H1 (cell line): ENCODE data around the gene DUOX1. TPM values are rescaled to one million over a fixed set of nuclear protein-coding genes. Genes with fewer than 3 reads are reported as not detected.

Experiments used
- CTCF ChIA-PET: fragments of 300-600 bp; sonication (Branson Sonifier 250); formaldehyde crosslinking; loops from one replicate; lab custom pipeline; 2021; ENCODE audit not compliant: partially characterized antibody; lab: Charles Lee
- POLR2A ChIA-PET: fragments of 300-600 bp; sonication (Branson Sonifier 250); formaldehyde crosslinking; loops from one replicate; lab custom pipeline; 2021; ENCODE audit warnings: inconsistent platforms; ENCODE audit not compliant: partially characterized antibody; lab: Charles Lee
- DNase-seq, 2 experiments: peaks; one replicate each; pipeline versions ENCODE4 v3.0.0 to v3.0.0-alpha.2; 2010 to 2022; ENCODE audit warnings: low spot score in 2 of 2, low read depth in 1 of 2, mixed read lengths in 1 of 2
- FAIRE-seq: peaks from 2 replicates; lab custom pipeline; 2011; peaks lifted over from hg19 to GRCh38; lab: Jason Lieb, UNC
- H2AFZ ChIP-seq: 2 replicates; pipeline ENCODE4 v1.8.1; 2012; ENCODE audit warnings: low read length, inconsistent platforms
- H2AK5ac ChIP-seq: 2 replicates; pipeline ENCODE4 v1.6.1; 2013; ENCODE audit warnings: low read depth, low read length
- H2BK120ac ChIP-seq: replicated peaks from 2 replicates; pipeline ENCODE3; 2013; ENCODE audit warnings: low read depth, low read length, inconsistent platforms
- H2BK12ac ChIP-seq: 2 replicates; pipeline ENCODE4 v1.6.1; 2013; ENCODE audit warnings: low read depth, low read length
- H2BK15ac ChIP-seq: 2 replicates; pipeline ENCODE4 v1.6.1; 2013; ENCODE audit warnings: low read length
- H2BK20ac ChIP-seq: 2 replicates; pipeline ENCODE4 v1.6.1; 2013; ENCODE audit warnings: low read length
- H2BK5ac ChIP-seq: 2 replicates; pipeline ENCODE4 v1.6.1; 2013; ENCODE audit warnings: low read depth, low read length
- H3K14ac ChIP-seq: 2 replicates; pipeline ENCODE4 v1.6.1; 2013; ENCODE audit warnings: inconsistent platforms; ENCODE audit not compliant: insufficient read length
- H3K18ac ChIP-seq: 2 replicates; pipeline ENCODE4 v1.6.1; 2013; ENCODE audit warnings: low read length; ENCODE audit errors: extremely low read depth
- H3K23ac ChIP-seq: 2 replicates; pipeline ENCODE4 v1.6.1; 2013; ENCODE audit warnings: inconsistent platforms; ENCODE audit not compliant: insufficient read length
- H3K23me2 ChIP-seq: 2 replicates; pipeline ENCODE4 v1.6.1; 2013; ENCODE audit warnings: low read depth, low read length
- H3K27ac ChIP-seq: 2 replicates; pipeline ENCODE4 v1.6.1; 2011; ENCODE audit warnings: low read depth, low read length, inconsistent platforms
- H3K27me3 ChIP-seq, 4 experiments: replicated peaks in 1 of 4; 1 replicate in 1 of 4; 2 replicates in 3 of 4; pipeline versions ENCODE4 v1.6.1 to v1.8.1; 2011 to 2013; ENCODE audit warnings: low read length in 3 of 4, mild to moderate bottlenecking in 3 of 4, inconsistent platforms in 2 of 4, mixed read lengths in 2 of 4, moderate library complexity in 1 of 4; ENCODE audit not compliant: control insufficient read depth in 3 of 4, insufficient read depth in 3 of 4; ENCODE audit errors: extremely low read depth in 1 of 4
- H3K36me3 ChIP-seq, 4 experiments: 2 replicates each; pipeline versions ENCODE4 v1.6.1 to v1.8.1; 2011 to 2013; ENCODE audit warnings: mild to moderate bottlenecking in 4 of 4, low read length in 3 of 4, moderate library complexity in 2 of 4, control low read depth in 1 of 4, inconsistent platforms in 1 of 4; ENCODE audit not compliant: insufficient read depth in 4 of 4, control insufficient read depth in 2 of 4
- H3K4ac ChIP-seq: replicated peaks from 2 replicates; pipeline ENCODE3; 2013; ENCODE audit warnings: low read length, low read depth, mixed read lengths, inconsistent platforms; ENCODE audit not compliant: insufficient read length
- H3K4me1 ChIP-seq, 4 experiments: replicated peaks in 1 of 4; 1 replicate in 1 of 4; 2 replicates in 3 of 4; pipeline versions ENCODE4 v1.6.1 to v1.8.1; 2011 to 2013; ENCODE audit warnings: low read length in 3 of 4, inconsistent platforms in 2 of 4, mixed read lengths in 1 of 4; ENCODE audit not compliant: insufficient read depth in 4 of 4, control insufficient read depth in 3 of 4
- H3K4me2 ChIP-seq, 2 experiments: 2 replicates each; pipeline versions ENCODE4 v1.6.1 to v1.8.1; 2011 to 2013; ENCODE audit warnings: low read depth in 2 of 2, low read length in 2 of 2, control low read depth in 1 of 2, inconsistent platforms in 1 of 2, mild to moderate bottlenecking in 1 of 2; ENCODE audit not compliant: insufficient read depth in 1 of 2
- H3K4me3 ChIP-seq, 4 experiments: fragments of 200-600, 300-600 bp in 1 of 4; sonication (generic), shearing (Covaris generic), sonication (Bioruptor Twin) in 1 of 4; 2 replicates each; pipeline versions ENCODE4 v1.5.1 to v1.8.1; 2011 to 2016; ENCODE audit warnings: low read length in 4 of 4, low read depth in 3 of 4, control low read depth in 2 of 4, inconsistent platforms in 2 of 4, mild to moderate bottlenecking in 2 of 4, mixed read lengths in 1 of 4, moderate library complexity in 1 of 4; ENCODE audit not compliant: insufficient read depth in 2 of 4; ENCODE audit errors: extremely low read depth in 1 of 4
- H3K56ac ChIP-seq: replicated peaks from 2 replicates; pipeline ENCODE3; 2013; ENCODE audit warnings: low read depth, mild to moderate bottlenecking, mixed read lengths, low read length, inconsistent platforms; ENCODE audit not compliant: insufficient read length
- H3K79me1 ChIP-seq: 2 replicates; pipeline ENCODE4 v1.6.1; 2013; ENCODE audit warnings: low read depth, low read length, control low read depth
- H3K79me2 ChIP-seq, 2 experiments: 2 replicates each; pipeline versions ENCODE4 v1.6.1 to v1.8.1; 2012 to 2013; ENCODE audit warnings: low read length in 2 of 2, mild to moderate bottlenecking in 2 of 2, inconsistent platforms in 1 of 2; ENCODE audit not compliant: insufficient read depth in 2 of 2, control insufficient read depth in 1 of 2
- H3K9ac ChIP-seq, 4 experiments: replicated peaks in 1 of 4; 1 replicate in 1 of 4; 2 replicates in 3 of 4; pipeline versions ENCODE4 v1.6.1 to v1.8.1; 2011 to 2013; ENCODE audit warnings: low read depth in 3 of 4, low read length in 3 of 4, control low read depth in 2 of 4, mild to moderate bottlenecking in 2 of 4, moderate library complexity in 2 of 4, inconsistent platforms in 1 of 4; ENCODE audit errors: extremely low read depth in 1 of 4
- H3K9me3 ChIP-seq, 2 experiments: 2 replicates each; pipeline versions ENCODE4 v1.6.1 to v1.8.1; 2012 to 2013; ENCODE audit warnings: mild to moderate bottlenecking in 2 of 2, moderate library complexity in 2 of 2, control low read depth in 1 of 2, inconsistent platforms in 1 of 2, low read depth in 1 of 2, low read length in 1 of 2, mixed read lengths in 1 of 2; ENCODE audit not compliant: insufficient read depth in 2 of 2
- H4K20me1 ChIP-seq, 2 experiments: replicated peaks in 1 of 2; 2 replicates each; pipeline versions ENCODE3 to v1.8.1; 2011 to 2013; ENCODE audit warnings: inconsistent platforms in 2 of 2, low read length in 2 of 2, mild to moderate bottlenecking in 1 of 2; ENCODE audit not compliant: insufficient read depth in 2 of 2, control insufficient read depth in 1 of 2
- H4K5ac ChIP-seq: 2 replicates; pipeline ENCODE4 v1.6.1; 2013; ENCODE audit warnings: low read length, low read depth, mixed read lengths, inconsistent platforms; ENCODE audit not compliant: insufficient read length
- H4K8ac ChIP-seq: 2 replicates; pipeline ENCODE4 v1.8.0; 2013; ENCODE audit warnings: mild to moderate bottlenecking, moderate library complexity, low read length, inconsistent platforms; ENCODE audit not compliant: insufficient read depth; ENCODE audit errors: extremely low read depth
- H4K91ac ChIP-seq: replicated peaks from 2 replicates; pipeline ENCODE3; 2013; ENCODE audit warnings: low read length, mixed read lengths, inconsistent platforms; ENCODE audit not compliant: insufficient read length
- BACH1 ChIP-seq: IDR thresholded peaks from 2 replicates; pipeline ENCODE4 v1.6.1; 2012; ENCODE audit warnings: low read length, improper control_type of control experiment
- BRCA1 ChIP-seq: IDR thresholded peaks from 2 replicates; pipeline ENCODE4 v1.6.1; 2012; ENCODE audit warnings: low read depth, low read length, improper control_type of control experiment
- EP300 ChIP-seq, 2 experiments: IDR thresholded peaks; 1 replicate in 1 of 2; 2 replicates in 1 of 2; pipeline ENCODE4 v1.6.1; 2011 to 2012; ENCODE audit warnings: low read depth in 2 of 2, low read length in 2 of 2, mild to moderate bottlenecking in 2 of 2, borderline replicate concordance in 1 of 2, inconsistent platforms in 1 of 2, moderate library complexity in 1 of 2
- EZH2 ChIP-seq: fragments of 200-600 bp; sonication (generic); IDR thresholded peaks from 2 replicates; pipeline ENCODE4 v1.7.1; 2012; ENCODE audit warnings: low read depth, mild to moderate bottlenecking, moderate library complexity, low read length, inconsistent platforms; ENCODE audit not compliant: severe bottlenecking
- GABPA ChIP-seq: IDR thresholded peaks from 2 replicates; pipeline ENCODE4 v1.6.1; 2011; ENCODE audit warnings: mild to moderate bottlenecking, low read length, moderate library complexity, borderline replicate concordance; ENCODE audit not compliant: insufficient read depth
- GTF2F1 ChIP-seq: IDR thresholded peaks from 2 replicates; pipeline ENCODE4 v1.6.1; 2012; ENCODE audit warnings: low read depth, low read length, improper control_type of control experiment, borderline replicate concordance
- JUND ChIP-seq: IDR thresholded peaks from 2 replicates; pipeline ENCODE4 v1.6.1; 2011; ENCODE audit warnings: mild to moderate bottlenecking, improper control_type of control experiment, low read length
- NRF1 ChIP-seq: IDR thresholded peaks from 2 replicates; pipeline ENCODE4 v1.6.1; 2011; ENCODE audit warnings: mild to moderate bottlenecking, low read depth, low read length, improper control_type of control experiment
- POU5F1 ChIP-seq: IDR thresholded peaks from 2 replicates; pipeline ENCODE4 v1.6.1; 2011; ENCODE audit warnings: low read depth, mild to moderate bottlenecking, low read length, moderate library complexity
- RXRA ChIP-seq: IDR thresholded peaks from 2 replicates; pipeline ENCODE4 v1.6.1; 2011; ENCODE audit warnings: low read depth, mild to moderate bottlenecking, low read length, moderate library complexity; ENCODE audit not compliant: insufficient read depth
- SIRT6 ChIP-seq: IDR thresholded peaks from one replicate; pipeline ENCODE4 v1.7.1; 2012; ENCODE audit warnings: low read length, inconsistent platforms
- TAF7 ChIP-seq: optimal IDR thresholded peaks from 2 replicates; pipeline ENCODE3; 2011; ENCODE audit warnings: low read depth, mild to moderate bottlenecking, inconsistent platforms, low read length, moderate library complexity, borderline replicate concordance
- TCF12 ChIP-seq: IDR thresholded peaks from 2 replicates; pipeline ENCODE4 v1.6.1; 2011; ENCODE audit warnings: low read depth, mild to moderate bottlenecking, low read length
- WGBS, 2 experiments: shearing (Covaris generic) in 1 of 2; methylation state at CpG; one replicate each; pipeline versions ENCODE4 v1.1.6 to v1.1.7; 2013 to 2015; ENCODE audit warnings: low lambda C conversion rate in 2 of 2, mixed read lengths in 2 of 2, inconsistent platforms in 1 of 2, low coverage in 1 of 2, missing lambda C conversion rate in 1 of 2; ENCODE audit not compliant: insufficient replicate concordance in 2 of 2, insufficient coverage in 1 of 2, insufficient read length in 1 of 2; ENCODE audit errors: extremely low coverage in 1 of 2, missing lambda C conversion rate in 1 of 2; 5-methylcytosine and 5-hydroxymethylcytosine counted together
- polyA plus RNA-seq, 7 experiments: library from polyadenylated mRNA; depleted of rRNA in 3 of 7; stranded (reverse) in 5 of 7; unstranded in 2 of 7; fragments of >200 nt in 5 of 7; fragments of 200-250 nt in 2 of 7; gene quantifications; 1 replicate in 5 of 7; 2 replicates in 1 of 7; 4 replicates in 1 of 7; pipeline versions ENCODE4 v1.2.1 to v1.2.3, GENCODE V29; 2011 to 2013; ENCODE audit warnings: missing spikeins in 2 of 7, mixed read lengths in 2 of 7
- total RNA-seq: library from RNA; stranded (reverse); fragmentation: NEBNext Ultra II Directional; extraction: Animal tissue kit (Norgen Biotek cat#: 25700); gene quantifications from 2 replicates; pipeline ENCODE4 v1.2.1, GENCODE V29; 2021

Gene DUOX1
- total and polyA plus RNA-seq, 2 of the 8 experiments (the other 6 are each of a cell fraction or from before 2014, with no cell fraction given): 0.84 to 1.4 TPM

- Histone ChIP-seq H2BK120ac (no peak overlapping the region), H2BK12ac (peak overlapping the region; percentile 62; the same call in 1 of the 2 replicates), H4K8ac (no peak overlapping the region), H3K79me2 (no peaks in the 10 kb centered on the region), H3K4me3 (no peak overlapping the region), H3K36me3 (no peaks in the 10 kb centered on the region), H2AFZ (no peak overlapping the region), H3K27me3 (peaks cover 0 to 9% (median 5%) of the 10 kb centered on the region in 4 experiments; a peak in 2 of 7 replicates), H3K18ac (no peak overlapping the region), H3K9ac (no peak overlapping the region), H3K23me2 (no peaks in the 10 kb centered on the region; the same call in 1 of the 2 replicates), H3K4me2 (no peak overlapping the region; a peak in 1 of 4 replicates), H3K9me3 (no peaks in the 10 kb centered on the region), H2BK5ac (no peak overlapping the region), H4K20me1 (no peaks in the 10 kb centered on the region), H2AK5ac (no peak overlapping the region), H4K5ac (no peak overlapping the region), H2BK20ac (no peak overlapping the region), H3K4ac (no peak overlapping the region), H3K14ac (no peak overlapping the region), H3K79me1 (no peaks in the 10 kb centered on the region), H3K27ac (no peak overlapping the region), H3K23ac (no peak overlapping the region), H3K56ac (no peak overlapping the region), H3K4me1 (peaks cover 0 to 11% (median 8%) of the 10 kb centered on the region in 4 experiments; a peak in 5 of 7 replicates), H2BK15ac (no peak overlapping the region), H4K91ac (peak overlapping the region; percentile 32)
- WGBS, 2 experiments: 92% methylated on average over 6 of the region's 6 CpGs; no CpG with 5 or more reads in 1 of the 2 experiments
- FAIRE-seq: no peak
- CTCF ChIA-PET: interaction anchor here (0.7 to 2.1 kb wide), 3 partner anchors 14 to 24 kb away, joined by 5 to 8 read pairs (median 6); no protein-coding TSS in a partner anchor
- POLR2A ChIA-PET: interaction anchor here (1.1 kb wide), 1 partner anchor 20 kb away, joined by 3 read pairs; no protein-coding TSS in a partner anchor
- DNase-seq: no peak
- TF ChIP-seq JUND: no peak
- TF ChIP-seq EZH2: no peak
- TF ChIP-seq RXRA: no peak
- TF ChIP-seq BACH1: no peak
- TF ChIP-seq BRCA1: no peak
- no peak for TF ChIP-seq NRF1
- TF ChIP-seq GABPA: no peak
- TF ChIP-seq TCF12: no peak
- no peak for TF ChIP-seq POU5F1
- no peak for TF ChIP-seq SIRT6
- no peak for TF ChIP-seq TAF7
- TF ChIP-seq GTF2F1: no peak
- TF ChIP-seq EP300 (IDR thresholded peaks at IDR 0.05; ENCODE audit: borderline replicate concordance in 1 of 2, low read depth in 2 of 2, low read length in 2 of 2): no peak
Observed at GRCh38 chr15:45102226-45102625, 27.6 kb upstream of the DUOX1 start.
